ENCODE data around the gene ZSWIM5.
"Not testable (repeated sequence)": the region's sequence is repeated elsewhere in the genome, so short reads cannot be mapped to it uniquely, and the experiment has no call there.

ZSWIM5 gene

GRCh38 chr1:45205910-45206721 is at the start of gene ZSWIM5:
TSS of gene ZSWIM5 (minus strand) at chr1:45206605. CDS start at chr1:45206350, 255 bp downstream.
- peak; percentile 24 to 59 (median 40) for DNase-seq

GRCh38 chr1:45254490-45254889 is 48.1 kb upstream of the ZSWIM5 start:
- DNase-seq = no peak

- no peak for DNase-seq
These were observed 44.1 kb upstream of the ZSWIM5 start for GRCh38 chr1:45250544-45250943.

GRCh38 chr1:45248004-45248403 is 41.6 kb upstream of the ZSWIM5 start:
- DNase-seq = not testable (repeated sequence)

GRCh38 chr1:45246760-45247159 is 40.4 kb upstream of the ZSWIM5 start:
- no peak for DNase-seq

GRCh38 chr1:45246359-45246758 is 40.0 kb upstream of the ZSWIM5 start:
- not testable (repeated sequence) for DNase-seq

- no peak for DNase-seq
These were observed 38.3 kb upstream of the ZSWIM5 start for GRCh38 chr1:45244660-45245059.

GRCh38 chr1:45243476-45244343 is 37.3 kb upstream of the ZSWIM5 start:
- no peak for DNase-seq

GRCh38 chr1:45238846-45239245 is 32.4 kb upstream of the ZSWIM5 start:
- DNase-seq = no peak

- no peak for DNase-seq
These were observed 29.7 kb upstream of the ZSWIM5 start for GRCh38 chr1:45236136-45236535.

GRCh38 chr1:45230537-45230936 is 24.1 kb upstream of the ZSWIM5 start:
- DNase-seq = no peak

- no peak for DNase-seq
These were observed 19.2 kb upstream of the ZSWIM5 start for GRCh38 chr1:45225598-45225997.

- not testable (repeated sequence) for DNase-seq
These were observed 17.3 kb upstream of the ZSWIM5 start for GRCh38 chr1:45223710-45224109.

GRCh38 chr1:45221716-45222115 is 15.3 kb upstream of the ZSWIM5 start:
- DNase-seq = no peak

GRCh38 chr1:45216861-45217260 is 10.5 kb upstream of the ZSWIM5 start:
- no peak for DNase-seq

- no peak for DNase-seq
These were observed 9.8 kb upstream of the ZSWIM5 start for GRCh38 chr1:45216200-45216541.

GRCh38 chr1:45215485-45216199 is 9.2 kb upstream of the ZSWIM5 start:
- DNase-seq = no peak

GRCh38 chr1:45213892-45214291 is 7.5 kb upstream of the ZSWIM5 start:
- DNase-seq = no peak

GRCh38 chr1:45211076-45211475 is 4.7 kb upstream of the ZSWIM5 start:
- DNase-seq = no peak

GRCh38 chr1:45206808-45207623 is 611 bp upstream of the ZSWIM5 start:
- no peak for DNase-seq

GRCh38 chr1:45205011-45205909 is 1.1 kb downstream of the ZSWIM5 start:
- DNase-seq = no peak
